ENCODE measurements around the gene DOCK3.

DNA sequence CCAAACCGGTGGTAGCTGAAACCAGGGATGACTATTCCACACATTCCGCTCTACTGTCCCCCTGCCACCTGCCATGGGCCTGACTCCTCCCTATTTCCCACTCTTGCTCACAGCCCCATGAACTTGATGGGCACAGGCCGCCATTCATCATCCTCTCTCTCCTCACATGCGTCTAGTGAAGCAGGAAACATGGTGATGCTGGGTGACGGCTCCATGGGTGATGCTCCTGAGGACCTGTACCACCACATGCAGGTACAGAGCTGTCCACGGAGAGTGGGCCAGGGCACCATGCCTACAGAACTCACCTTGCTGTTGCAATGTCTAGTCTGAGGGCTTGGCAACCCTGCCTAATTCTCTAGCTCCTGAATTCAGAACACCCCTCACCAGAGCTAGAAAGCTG lies 687.0 kb downstream of the DOCK3 start:
- TF ChIP-seq, protein P1, sequence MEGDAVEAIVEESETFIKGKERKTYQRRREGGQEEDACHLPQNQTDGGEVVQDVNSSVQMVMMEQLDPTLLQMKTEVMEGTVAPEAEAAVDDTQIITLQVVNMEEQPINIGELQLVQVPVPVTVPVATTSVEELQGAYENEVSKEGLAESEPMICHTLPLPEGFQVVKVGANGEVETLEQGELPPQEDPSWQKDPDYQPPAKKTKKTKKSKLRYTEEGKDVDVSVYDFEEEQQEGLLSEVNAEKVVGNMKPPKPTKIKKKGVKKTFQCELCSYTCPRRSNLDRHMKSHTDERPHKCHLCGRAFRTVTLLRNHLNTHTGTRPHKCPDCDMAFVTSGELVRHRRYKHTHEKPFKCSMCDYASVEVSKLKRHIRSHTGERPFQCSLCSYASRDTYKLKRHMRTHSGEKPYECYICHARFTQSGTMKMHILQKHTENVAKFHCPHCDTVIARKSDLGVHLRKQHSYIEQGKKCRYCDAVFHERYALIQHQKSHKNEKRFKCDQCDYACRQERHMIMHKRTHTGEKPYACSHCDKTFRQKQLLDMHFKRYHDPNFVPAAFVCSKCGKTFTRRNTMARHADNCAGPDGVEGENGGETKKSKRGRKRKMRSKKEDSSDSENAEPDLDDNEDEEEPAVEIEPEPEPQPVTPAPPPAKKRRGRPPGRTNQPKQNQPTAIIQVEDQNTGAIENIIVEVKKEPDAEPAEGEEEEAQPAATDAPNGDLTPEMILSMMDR (IDR thresholded peaks at IDR 0.05) = no peak
- TF ChIP-seq NR3C1 (IDR thresholded peaks at IDR 0.05) (no peak), FOSL2 (IDR thresholded peaks at IDR 0.05) (no peak), FOSL2 (CRISPR knock-in tag; IDR thresholded peaks at IDR 0.05) (no peak), SMC3 (IDR thresholded peaks at IDR 0.05) (no peak), EP300 (IDR thresholded peaks at IDR 0.05) (no peak), PHF8 (IDR thresholded peaks at IDR 0.05; ENCODE audit: borderline replicate concordance, low read depth) (no peak), MAFK (IDR thresholded peaks at IDR 0.05; ENCODE audit: partially characterized antibody) (no peak), POLR2A (IDR thresholded peaks at IDR 0.05; ENCODE audit: low read length) (no peak)

All from A549 (cell line).